Fibroblast of peridontal ligament (primary cell): Measurements from ENCODE around the gene GNPTAB.

Experiments
- DNase-seq: peaks from one replicate; pipeline ENCODE4 v3.0.0-alpha.2; 2010; ENCODE audit errors: extremely low read depth

The GNPTAB gene

DNA sequence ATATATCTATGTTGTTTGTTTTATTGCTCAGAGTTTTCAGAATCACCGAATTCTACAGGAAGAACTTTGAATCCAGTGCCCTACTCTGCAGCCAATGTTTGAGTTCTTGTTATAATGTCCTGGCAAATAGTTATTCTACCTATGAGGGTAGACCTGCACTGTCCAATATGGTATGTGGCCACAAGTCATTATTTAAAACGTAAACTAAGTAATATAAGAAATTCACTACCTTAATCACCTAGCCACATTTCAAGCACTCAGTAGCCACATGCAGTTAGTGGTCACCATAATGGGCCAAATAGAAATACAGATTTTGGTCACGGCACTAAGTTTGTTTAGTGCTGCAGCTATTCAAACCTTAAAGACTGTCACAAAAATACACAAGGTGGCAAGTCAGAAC lies 26.4 kb downstream of the GNPTAB start:
- DNase-seq = no peak

GRCh38 chr12:101803978-101804377 lies 26.8 kb downstream of the GNPTAB start:
- no peak for DNase-seq

DNA sequence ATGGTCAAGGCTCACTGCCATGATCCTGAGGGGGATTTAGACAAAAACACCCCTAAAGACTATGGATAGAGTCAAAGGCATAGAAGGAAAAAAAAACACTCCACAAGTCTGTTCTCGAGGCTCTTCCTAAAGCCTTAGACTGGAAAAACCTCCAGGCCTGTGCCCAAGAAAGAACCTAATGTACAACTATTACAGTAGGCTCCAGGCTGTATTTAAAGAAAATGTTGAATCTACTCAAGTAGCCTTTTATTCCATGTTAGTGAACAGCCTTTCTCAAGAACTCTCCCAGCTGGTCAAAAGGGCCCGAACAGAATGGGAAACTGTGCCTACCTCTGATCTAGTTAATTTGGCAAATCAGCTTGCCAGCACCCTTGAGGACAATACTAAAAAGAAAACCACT lies 28.3 kb downstream of the GNPTAB start:
- no peak for DNase-seq

- no peak for DNase-seq
Observed at GRCh38 chr12:101799774-101800173, 31.0 kb downstream of the GNPTAB start.

- no peak for DNase-seq
Observed at GRCh38 chr12:101795786-101796185, 35.0 kb downstream of the GNPTAB start.

- DNase-seq = no peak
Observed at GRCh38 chr12:101795013-101795412, 35.7 kb downstream of the GNPTAB start.

- no peak for DNase-seq
Observed at GRCh38 chr12:101794574-101794973, 36.2 kb downstream of the GNPTAB start.

GRCh38 chr12:101793401-101793800 lies 37.4 kb downstream of the GNPTAB start:
- DNase-seq = peak; percentile 44

GRCh38 chr12:101792046-101792931 lies 38.5 kb downstream of the GNPTAB start:
- DNase-seq = peak; percentile 11

- DNase-seq = no peak
Observed at GRCh38 chr12:101789171-101789570, 41.6 kb downstream of the GNPTAB start.

- DNase-seq = no peak
Observed at GRCh38 chr12:101785671-101786070, 45.1 kb downstream of the GNPTAB start.

DNA sequence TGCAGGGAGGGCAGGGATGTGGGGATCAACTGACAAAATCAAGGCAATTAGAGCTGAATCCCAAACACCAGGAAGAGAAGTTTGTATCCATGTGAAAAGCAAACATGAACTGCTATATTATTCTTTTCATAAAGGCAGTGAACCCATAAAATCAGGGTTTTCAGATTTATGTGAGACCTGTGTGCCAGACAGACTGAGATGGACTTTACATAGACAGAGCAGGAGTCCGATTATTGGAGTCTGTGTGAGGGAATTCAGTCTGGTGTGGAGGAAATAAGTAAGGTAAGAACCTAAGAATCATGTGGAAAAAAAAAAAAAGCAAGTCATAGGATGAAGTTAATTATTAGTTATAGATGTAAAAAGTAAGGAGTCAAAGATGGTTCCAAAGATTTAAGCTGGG lies 46.4 kb downstream of the GNPTAB start:
- DNase-seq = no peak

DNA sequence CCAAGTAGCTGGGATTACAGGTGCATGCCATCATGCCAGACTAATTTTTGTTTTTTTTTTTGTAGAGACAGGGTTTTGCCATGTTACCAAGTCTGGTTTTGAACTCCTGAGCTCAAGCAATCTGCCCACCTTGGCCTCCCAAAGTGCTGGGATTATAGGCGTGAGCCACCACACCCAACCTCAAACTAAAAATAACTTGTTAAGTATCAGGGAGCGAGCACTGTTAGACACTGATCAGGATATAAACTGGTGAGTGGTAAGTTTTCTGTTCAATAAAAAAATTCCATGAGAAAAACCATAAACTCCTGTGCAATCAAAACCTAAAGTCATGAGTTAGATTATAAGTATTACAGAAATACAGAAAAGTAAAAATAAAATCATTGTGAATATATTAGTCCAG lies 46.9 kb downstream of the GNPTAB start:
- DNase-seq = no peak

- peak; percentile 16 for DNase-seq
Observed at GRCh38 chr12:101783150-101783549, 47.6 kb downstream of the GNPTAB start.

GRCh38 chr12:101782273-101782731 lies 48.5 kb downstream of the GNPTAB start:
- peak; percentile 60 for DNase-seq

DNA sequence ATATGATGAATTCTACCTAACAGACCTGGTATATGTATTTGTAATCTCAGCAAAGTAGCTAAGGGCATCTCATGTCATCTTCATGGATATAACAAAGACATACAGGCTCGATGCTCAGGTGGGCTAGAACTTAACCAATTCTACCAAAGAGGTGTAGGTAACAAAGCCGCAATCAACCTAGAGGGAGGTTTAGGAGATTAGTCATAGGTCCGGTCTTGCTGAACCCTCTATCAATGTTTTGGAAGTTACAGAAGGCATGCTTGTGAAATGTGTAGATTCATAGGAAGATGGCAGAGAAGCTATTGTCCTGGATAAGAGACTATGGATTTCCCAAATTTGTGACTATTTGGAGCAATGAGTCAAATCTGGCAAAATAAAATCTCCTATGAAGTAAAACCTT lies 48.9 kb downstream of the GNPTAB start:
- no peak for DNase-seq

GRCh38 chr12:101780599-101780998 lies 50.2 kb downstream of the GNPTAB start:
- no peak for DNase-seq

GRCh38 chr12:101779626-101780025 lies 51.1 kb downstream of the GNPTAB start:
- no peak for DNase-seq

- no peak for DNase-seq
Observed at GRCh38 chr12:101779200-101779599, 51.6 kb downstream of the GNPTAB start.

GRCh38 chr12:101777978-101778377 lies 52.8 kb downstream of the GNPTAB start:
- DNase-seq = no peak

DNA sequence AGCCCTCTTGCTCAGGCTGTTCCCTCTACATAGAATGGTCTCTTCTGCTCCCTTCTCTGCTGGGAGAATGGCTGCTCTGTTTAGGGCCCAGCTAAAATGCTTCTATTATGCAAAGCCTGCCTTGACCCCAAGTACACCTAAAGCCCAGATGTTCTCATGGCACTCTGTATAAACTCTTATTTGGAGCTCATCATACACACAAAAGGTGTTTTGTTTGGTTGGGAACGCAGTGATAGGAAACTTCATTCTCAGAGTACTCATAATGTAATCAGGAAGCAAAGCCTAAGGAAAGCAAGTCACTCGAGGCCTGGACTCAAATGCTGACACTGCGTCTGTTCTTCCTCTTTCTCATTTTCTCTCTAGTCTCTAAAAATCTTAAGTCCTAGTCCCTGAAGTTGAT lies 53.3 kb downstream of the GNPTAB start:
- DNase-seq = no peak

DNA sequence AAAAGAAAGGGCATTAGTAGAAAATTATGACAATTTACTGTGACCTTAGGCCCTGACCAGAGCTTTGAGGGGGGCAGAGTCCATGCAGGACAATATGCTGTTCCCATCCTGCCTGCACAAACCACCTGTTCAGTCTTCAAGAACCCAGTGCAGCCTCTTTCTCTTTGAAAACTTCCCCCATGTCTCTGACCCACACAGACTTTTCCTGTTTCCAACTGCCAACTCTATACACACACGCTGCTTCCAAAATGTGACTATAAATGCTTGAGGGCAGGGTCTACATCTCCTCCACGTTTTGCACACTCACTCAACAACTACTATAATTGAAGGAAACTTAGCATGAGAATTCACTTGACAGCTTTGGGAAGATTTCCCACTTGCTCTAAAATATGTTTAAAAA lies 54.9 kb downstream of the GNPTAB start:
- DNase-seq = no peak

DNA sequence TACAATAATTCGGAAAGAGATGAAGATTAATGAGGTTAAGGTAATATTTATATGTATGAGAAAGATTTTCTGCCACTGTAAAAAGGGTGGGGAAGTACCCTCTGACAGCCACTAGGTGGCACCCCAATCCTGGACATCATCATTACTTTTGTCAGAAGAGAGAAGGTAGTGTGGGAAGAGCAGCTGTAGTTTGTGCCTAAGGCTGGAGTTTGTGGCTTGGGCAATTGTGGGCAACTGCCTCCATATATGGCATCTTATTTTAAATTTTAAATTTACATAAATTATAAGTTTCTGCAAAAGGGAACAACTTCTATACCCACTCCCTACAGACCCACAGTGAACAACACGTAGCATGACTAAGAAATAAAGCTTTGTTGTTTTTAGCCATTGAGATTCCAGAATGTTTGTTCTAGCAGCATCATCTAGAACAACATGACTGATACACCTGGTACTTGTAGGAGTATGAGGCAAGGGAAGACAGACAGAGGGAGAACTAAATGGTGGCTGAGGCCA lies 57.1 kb downstream of the GNPTAB start:
- DNase-seq = peak; percentile 82
